GM12878 (cell line): ENCODE results near the gene COL20A1. TPM values are rescaled to one million over a fixed set of nuclear protein-coding genes. Genes with fewer than 3 reads are reported as not detected.
A peak's percentile ranks its signal among the peaks of the same experiment; 100 is the strongest.

Experiments
- ATAC-seq: fragments of 200-7000 bp; cut with Tn5 transposase; 3 replicates; pipeline ENCODE4 v1.9.1; 2020; ENCODE audit warnings: mild to moderate bottlenecking, moderate library complexity
- Bru-seq: library from RNA; stranded (reverse); fragments of 400-500 nt; gene quantifications from one replicate; lab custom pipeline; 2021; lab: Mats Ljungman, UMichigan
- BruChase-seq, 2 experiments: library from RNA; stranded (reverse); fragments of 400-500 nt; gene quantifications; one replicate each; lab custom pipeline; 2021; lab: Mats Ljungman, UMichigan
- BruUV-seq: library from RNA; stranded (reverse); fragments of 400-500 nt; replicated peaks from 2 replicates; lab custom pipeline; 2021; lab: Mats Ljungman, UMichigan
- CTCF ChIA-PET: fragments of 300-600 bp; sonication (Branson Sonifier 250); formaldehyde crosslinking; extraction: SDS; loops from one replicate; lab custom pipeline; 2021; ENCODE audit warnings: inconsistent platforms; lab: Yijun Ruan, JAX
- POLR2A ChIA-PET: fragments of 350-600 bp; formaldehyde crosslinking; extraction: SDS; loops from one replicate; lab custom pipeline; 2021; ENCODE audit warnings: inconsistent platforms; lab: Charles Lee
- RAD21 ChIA-PET: fragments of 300-600 bp; sonication (Branson Sonifier 250); formaldehyde crosslinking; loops from one replicate; lab custom pipeline; 2023; ENCODE audit warnings: antibody characterized with exemption; ENCODE audit not compliant: unreplicated experiment; lab: Charles Lee
- SMC1A ChIA-PET: fragments of 300-600 bp; sonication (Branson Sonifier 250); formaldehyde crosslinking; loops from one replicate; lab custom pipeline; 2023; ENCODE audit not compliant: unreplicated experiment, uncharacterized antibody; lab: Charles Lee
- DNase-seq: peaks from one replicate; pipeline ENCODE4 v3.0.0-alpha.2; 2011; ENCODE audit warnings: low read depth, low spot score
- FAIRE-seq: peaks from 3 replicates; lab custom pipeline; 2011; peaks lifted over from hg19 to GRCh38; lab: Jason Lieb, UNC
- H2AFZ ChIP-seq: 2 replicates; pipeline ENCODE4 v1.6.0; 2011; ENCODE audit warnings: low read depth, low read length, control low read depth; ENCODE audit not compliant: control insufficient read depth
- H3K27ac ChIP-seq: 2 replicates; pipeline ENCODE4 v1.5.1; 2011; ENCODE audit warnings: control low read depth; ENCODE audit not compliant: control insufficient read depth, insufficient read depth
- H3K27me3 ChIP-seq, 2 experiments: replicated peaks in 1 of 2; 2 replicates each; pipeline versions ENCODE4 v1.6.0 to v1.6.1; 2011; ENCODE audit warnings: low read length in 1 of 2; ENCODE audit not compliant: control insufficient read depth in 2 of 2, insufficient read depth in 2 of 2
- H3K36me3 ChIP-seq, 2 experiments: 2 replicates each; pipeline ENCODE4 v1.5.1; 2011; ENCODE audit warnings: low read length in 1 of 2; ENCODE audit not compliant: control insufficient read depth in 2 of 2, insufficient read depth in 2 of 2
- H3K4me1 ChIP-seq: 2 replicates; pipeline ENCODE4 v1.6.1; 2011; ENCODE audit warnings: mild to moderate bottlenecking, low read length, moderate library complexity, mixed read lengths; ENCODE audit not compliant: control insufficient read depth, insufficient read depth
- H3K4me2 ChIP-seq: 2 replicates; pipeline ENCODE4 v1.6.0; 2011; ENCODE audit warnings: control low read depth; ENCODE audit not compliant: control insufficient read depth, insufficient read depth
- H3K4me3 ChIP-seq: fragments of 200-600 bp; sonication (generic); 2 replicates; pipeline ENCODE4 v1.5.1; 2016
- H3K79me2 ChIP-seq: 2 replicates; pipeline ENCODE4 v1.6.0; 2011; ENCODE audit warnings: low read length; ENCODE audit not compliant: control insufficient read depth, insufficient read depth
- H3K9ac ChIP-seq: 2 replicates; pipeline ENCODE4 v1.8.0; 2011; ENCODE audit warnings: low read length, control low read depth, mixed read lengths; ENCODE audit not compliant: control insufficient read depth, insufficient read depth
- H3K9me3 ChIP-seq: replicated peaks from 3 replicates; pipeline ENCODE4 v1.5.1; 2011; ENCODE audit warnings: mild to moderate bottlenecking, low read length; ENCODE audit not compliant: control insufficient read depth, insufficient read depth
- H4K20me1 ChIP-seq: 2 replicates; pipeline ENCODE4 v1.6.0; 2011; ENCODE audit not compliant: control insufficient read depth, insufficient read depth
- BCL3 ChIP-seq: IDR thresholded peaks from 2 replicates; pipeline ENCODE4 v1.6.1; 2011; ENCODE audit warnings: borderline replicate concordance, low read depth, mild to moderate bottlenecking, moderate library complexity, low read length; ENCODE audit not compliant: insufficient read depth, poor library complexity, severe bottlenecking
- BMI1 ChIP-seq: fragments of 450-650 bp; IDR thresholded peaks from 2 replicates; pipeline ENCODE4 v1.6.1; 2016; ENCODE audit warnings: mild to moderate bottlenecking, moderate library complexity, borderline replicate concordance
- CBX5 ChIP-seq: sonication (generic); IDR thresholded peaks from 2 replicates; pipeline ENCODE4 v1.6.1; 2016; ENCODE audit warnings: low read depth, moderate library complexity, mild to moderate bottlenecking, inconsistent platforms
- EZH2 ChIP-seq: IDR thresholded peaks from 2 replicates; pipeline ENCODE4 v1.6.1; 2012; ENCODE audit warnings: low read depth, mild to moderate bottlenecking, control low read depth, inconsistent platforms, low read length, borderline replicate concordance; ENCODE audit not compliant: control insufficient read depth
- HDAC6 ChIP-seq: fragments of 200-600 bp; sonication (generic); IDR thresholded peaks from one replicate; pipeline ENCODE4 v1.8.0; 2017; ENCODE audit warnings: antibody characterized with exemption; ENCODE audit not compliant: unreplicated experiment
- MTA2 ChIP-seq: fragments of 450-650 bp; IDR thresholded peaks from 2 replicates; pipeline ENCODE4 v1.6.1; 2016; ENCODE audit warnings: low read depth, mild to moderate bottlenecking, moderate library complexity
- NR2C2 ChIP-seq: IDR thresholded peaks from 2 replicates; pipeline ENCODE4 v1.6.1; 2011; ENCODE audit warnings: borderline replicate concordance, low read depth; ENCODE audit not compliant: control insufficient read depth, insufficient read length
- NR2F1 ChIP-seq: fragments of 450-650 bp; conservative IDR thresholded peaks from 2 replicates; pipeline ENCODE4 v1.6.1; 2017; ENCODE audit warnings: mild to moderate bottlenecking
- RUNX3 ChIP-seq: IDR thresholded peaks from 2 replicates; pipeline ENCODE4 v1.6.1; 2012; ENCODE audit warnings: low read length, inconsistent platforms
- SMC3 ChIP-seq: IDR thresholded peaks from 2 replicates; pipeline ENCODE4 v1.6.1; 2011; ENCODE audit warnings: low read length, improper control_type of control experiment, borderline replicate concordance
- STAT1 ChIP-seq: fragments of 450-650 bp; conservative IDR thresholded peaks from 2 replicates; pipeline ENCODE4 v1.6.1; 2014; ENCODE audit warnings: antibody characterized with exemption, mild to moderate bottlenecking
- USF1 ChIP-seq: IDR thresholded peaks from 2 replicates; pipeline ENCODE4 v1.6.1; 2011; ENCODE audit warnings: borderline replicate concordance, low read depth, mild to moderate bottlenecking, moderate library complexity, mixed read lengths, low read length; ENCODE audit not compliant: insufficient read depth; ENCODE audit errors: extremely low read length
- WGBS: methylation state at CpG from one replicate; pipeline ENCODE4 v1.1.6; 2016; ENCODE audit warnings: low lambda C conversion rate; ENCODE audit not compliant: insufficient replicate concordance, insufficient coverage; ENCODE audit errors: missing lambda C conversion rate; 5-methylcytosine and 5-hydroxymethylcytosine counted together
- in situ Hi-C: fragments of 300-500 bp; cut with MboI; formaldehyde crosslinking; loops from 9 replicates; pipeline ENCODE4 v1.14.3; 2018; ENCODE audit warnings: mixed read lengths
- intact Hi-C: fragments of 100-400 bp; cut with micrococcal nuclease; formaldehyde crosslinking; loops from one replicate; pipeline ENCODE4 v1.14.2; 2022; ENCODE audit not compliant: unreplicated experiment
- long read RNA-seq, 2 experiments: library from polyadenylated mRNA; unstranded; transcript quantifications; one replicate each; pipeline ENCODE4 v2.0.0, GENCODE V29; 2019 to 2020
- polyA minus RNA-seq, 3 experiments: library from RNA; depleted of rRNA, polyadenylated mRNA; stranded (reverse); fragments of >200 nt; gene quantifications; 2 replicates each; pipeline ENCODE4 v1.2.3, GENCODE V29; 2011
- polyA plus RNA-seq, 11 experiments: library from polyadenylated mRNA; depleted of rRNA in 4 of 11; unstranded in 6 of 11; stranded (reverse) in 5 of 11; fragments of >200 nt; fragmentation: Nextera tagmentation in 4 of 11; fragmentation: Illumina TruSeq in 1 of 11; extraction: Ambion mirVana in 4 of 11; extraction: Trizol in 1 of 11; gene quantifications; 1 replicate in 1 of 11; 2 replicates in 10 of 11; pipeline versions ENCODE4 v1.2.1 to v1.2.3, GENCODE V29; 2011 to 2016; ENCODE audit warnings: inconsistent platforms in 2 of 11, missing spikeins in 2 of 11, low read depth in 1 of 11
- total RNA-seq, 4 experiments: library from RNA; depleted of rRNA in 3 of 4; stranded (reverse); fragments of >200 nt in 3 of 4; fragmentation: Illumina TruSeq in 1 of 4; extraction: Trizol in 1 of 4; gene quantifications; 2 replicates each; pipeline versions ENCODE4 v1.2.1 to v1.2.3, GENCODE V29; 2013 to 2021

COL20A1 gene
- not detected in 2 replicates for total RNA-seq (2013; cell fraction: nucleolus; rRNA removed)
- total RNA-seq (2014; rRNA removed), result not detected in 2 replicates
- total RNA-seq (2014; rRNA removed; fragmentation: Illumina TruSeq; extraction: Trizol), result not detected in 2 replicates
- not detected in 2 replicates for total RNA-seq (2021)
- polyA plus RNA-seq (2011; ENCODE audit: low read depth), result not detected
- polyA plus RNA-seq (2011; rRNA removed), result not detected in 2 replicates
- polyA plus RNA-seq (2011; cell fraction: cytosol; rRNA removed), result not detected in 2 replicates
- 0.10 and 0.18 TPM in 2 replicates for polyA plus RNA-seq (2011; cell fraction: nucleus; rRNA removed)
- polyA plus RNA-seq (2012), result not detected in 2 replicates
- polyA plus RNA-seq (2014; fragmentation: Illumina TruSeq; extraction: Trizol), result not detected in 2 replicates
- not detected for polyA plus RNA-seq (2014; fragmentation: Nextera tagmentation; extraction: Ambion mirVana)
- polyA plus RNA-seq (2014; rRNA removed), result not detected in 2 replicates
- polyA plus RNA-seq (2016; fragmentation: Nextera tagmentation; extraction: Ambion mirVana), result not detected
- polyA minus RNA-seq (2011; rRNA and poly(A)+ RNA removed), result not detected in 2 replicates
- not detected in 2 replicates for polyA minus RNA-seq (2011; cell fraction: cytosol; rRNA and poly(A)+ RNA removed)
- polyA minus RNA-seq (2011; cell fraction: nucleus; rRNA and poly(A)+ RNA removed), result not detected in 2 replicates
- percentile 14 among the genes with signal in this experiment for Bru-seq, nascent RNA
- percentile 20 among the genes with signal in this experiment for BruChase-seq, experiment 1, labeled RNA remaining after a 6-hour chase
- percentile 16 among the genes with signal in this experiment for BruChase-seq, experiment 2, labeled RNA remaining after a 2-hour chase
- long read RNA-seq, experiment 1, result 0 reads
- long read RNA-seq, experiment 2, result 0 reads

GRCh38 chr20:63292904-63293303 lies at the start of gene COL20A1:
Gene COL20A1, plus strand, starts transcription at chr20:63293186. Its CDS starts 1,922 bp downstream, at chr20:63295108.
- intact Hi-C loops, result no loop called here
- no peak for ATAC-seq
- no peak within 1 kb of the TSS for H3K9ac ChIP-seq
- H2AFZ ChIP-seq, result no peak within 1 kb of the TSS
- SMC1A ChIA-PET, result no interaction called here
- H3K27ac ChIP-seq, result no peak within 1 kb of the TSS
- H3K4me3 ChIP-seq, result no peak within 1 kb of the TSS
- FAIRE-seq, result no peak
- RAD21 ChIA-PET, result no interaction called here
- no peak for TF ChIP-seq SMC3
- TF ChIP-seq BCL3, result no peak
- TF ChIP-seq RUNX3, result no peak
- no peak for TF ChIP-seq MTA2
- no peak for TF ChIP-seq NR2F1
- no peak for TF ChIP-seq USF1
- TF ChIP-seq EZH2, result no peak
- no peak for TF ChIP-seq BMI1
- no peak for TF ChIP-seq HDAC6
- no peak for TF ChIP-seq NR2C2
- TF ChIP-seq STAT1, result no peak
- no peak for TF ChIP-seq CBX5
- WGBS, result 0% methylated on average over 3 of the region's 7 CpGs
- POLR2A ChIA-PET, result no interaction called here
- no TSS peak for BruUV-seq
- in situ Hi-C loops, result no loop called here
- CTCF ChIA-PET, result interaction anchor here (3.1 kb wide), 1 partner anchor 69 kb away, joined by 19 read pairs; no protein-coding TSS in a partner anchor
- H3K9me3 ChIP-seq, result no peaks in the 10 kb centered on the region
- H3K4me2 ChIP-seq, result no peak within 1 kb of the TSS
- H3K4me1 ChIP-seq, result no peaks in the 10 kb centered on the region
- DNase-seq, result no peak
- no peaks in the 10 kb centered on the region; a peak in 1 of 4 replicates for H3K27me3 ChIP-seq
- H3K36me3 ChIP-seq, result peaks cover 0 to 4% of the 10 kb centered on the region in 2 experiments; a peak in 2 of 4 replicates
- H3K79me2 ChIP-seq, result no peaks in the 10 kb centered on the region
- H4K20me1 ChIP-seq, result no peaks in the 10 kb centered on the region
